PC-9 (cell line): ENCODE data around the gene CCNL1. TPM values are rescaled to one million over a fixed set of nuclear protein-coding genes. Genes with fewer than 3 reads are reported as not detected.

Experiments used
- BruUV-seq: library from RNA; stranded (reverse); fragments of 400-500 nt; replicated peaks from 2 replicates; lab custom pipeline; 2021; lab: Mats Ljungman, UMichigan
- CTCF ChIA-PET: fragments of 300-600 bp; sonication (Branson Sonifier 250); formaldehyde crosslinking; loops from one replicate; lab custom pipeline; 2022; ENCODE audit warnings: antibody characterized with exemption; lab: Charles Lee
- POLR2A ChIA-PET: fragments of 300-600 bp; sonication (Branson Sonifier 250); formaldehyde crosslinking; loops from one replicate; lab custom pipeline; 2022; ENCODE audit warnings: antibody characterized with exemption; ENCODE audit not compliant: unreplicated experiment; lab: Charles Lee
- DNase-seq, 2 experiments: peaks; one replicate each; pipeline versions ENCODE4 v3.0.0 to v3.0.0-alpha.2; 2015 to 2022; ENCODE audit warnings: mixed read lengths in 1 of 2
- H2AFZ ChIP-seq: fragments of 200-600 bp; sonication (generic); 2 replicates; pipeline ENCODE4 v1.8.1; 2017; ENCODE audit warnings: antibody characterized with exemption
- H3F3A ChIP-seq: fragments of 200-600 bp; sonication (generic); 2 replicates; pipeline ENCODE4 v1.8.1; 2017; ENCODE audit warnings: antibody characterized with exemption, mild to moderate bottlenecking, low read depth; ENCODE audit not compliant: insufficient read depth
- H3K27ac ChIP-seq: fragments of 200-600 bp; sonication (generic); 2 replicates; pipeline ENCODE4 v1.6.1; 2016; ENCODE audit warnings: mixed run types
- H3K27me3 ChIP-seq: fragments of 200-600 bp; sonication (generic); 2 replicates; pipeline ENCODE4 v1.6.1; 2016; ENCODE audit warnings: low read depth, mixed run types; ENCODE audit not compliant: insufficient read depth
- H3K36me3 ChIP-seq: fragments of 200-600 bp; sonication (generic); 2 replicates; pipeline ENCODE4 v1.6.1; 2016; ENCODE audit warnings: low read depth, mixed run types
- H3K4me1 ChIP-seq: fragments of 200-600 bp; sonication (generic); replicated peaks from 2 replicates; pipeline ENCODE4 v1.6.1; 2016; ENCODE audit warnings: mixed run types; ENCODE audit not compliant: insufficient read depth
- H3K4me2 ChIP-seq: fragments of 200-600 bp; sonication (generic); 2 replicates; pipeline ENCODE4 v1.6.1; 2017; ENCODE audit warnings: mixed run types
- H3K4me3 ChIP-seq: fragments of 200-600 bp; sonication (generic); 2 replicates; pipeline ENCODE4 v1.6.1; 2016; ENCODE audit warnings: mixed run types
- H3K79me2 ChIP-seq: fragments of 200-600 bp; sonication (generic); 2 replicates; pipeline ENCODE4 v1.6.1; 2017; ENCODE audit warnings: low read depth, mixed run types
- H3K9me2 ChIP-seq: fragments of 200-600 bp; sonication (generic); 2 replicates; pipeline ENCODE4 v1.8.1; 2017; ENCODE audit warnings: mild to moderate bottlenecking; ENCODE audit not compliant: insufficient read depth
- H3K9me3 ChIP-seq: fragments of 200-600 bp; sonication (generic); 2 replicates; pipeline ENCODE4 v1.8.1; 2016; ENCODE audit warnings: low read depth; ENCODE audit not compliant: insufficient read depth
- H4K20me1 ChIP-seq: fragments of 200-600 bp; sonication (generic); 2 replicates; pipeline ENCODE4 v1.8.1; 2017; ENCODE audit not compliant: insufficient read depth
- CTCF ChIP-seq: fragments of 200-600 bp; sonication (generic); conservative IDR thresholded peaks from 2 replicates; pipeline ENCODE4 v1.6.1; 2017; ENCODE audit warnings: mixed run types, antibody characterized with exemption, mild to moderate bottlenecking, moderate library complexity
- EZH2 ChIP-seq: fragments of 200-600 bp; sonication (generic); IDR thresholded peaks from 2 replicates; pipeline ENCODE4 v1.8.0; 2017; ENCODE audit warnings: antibody characterized with exemption, low read depth
- intact Hi-C: fragments of 100-400 bp; cut with micrococcal nuclease; formaldehyde crosslinking; loops from one replicate; pipeline ENCODE4 v1.10.0; 2022; ENCODE audit not compliant: unreplicated experiment
- total RNA-seq: library from RNA; stranded (reverse); gene quantifications from 2 replicates; pipeline ENCODE4 v1.2.3, GENCODE V29; 2021

The CCNL1 gene
- total RNA-seq, 1 experiment from 2014 or later = 91.3 TPM

DNA sequence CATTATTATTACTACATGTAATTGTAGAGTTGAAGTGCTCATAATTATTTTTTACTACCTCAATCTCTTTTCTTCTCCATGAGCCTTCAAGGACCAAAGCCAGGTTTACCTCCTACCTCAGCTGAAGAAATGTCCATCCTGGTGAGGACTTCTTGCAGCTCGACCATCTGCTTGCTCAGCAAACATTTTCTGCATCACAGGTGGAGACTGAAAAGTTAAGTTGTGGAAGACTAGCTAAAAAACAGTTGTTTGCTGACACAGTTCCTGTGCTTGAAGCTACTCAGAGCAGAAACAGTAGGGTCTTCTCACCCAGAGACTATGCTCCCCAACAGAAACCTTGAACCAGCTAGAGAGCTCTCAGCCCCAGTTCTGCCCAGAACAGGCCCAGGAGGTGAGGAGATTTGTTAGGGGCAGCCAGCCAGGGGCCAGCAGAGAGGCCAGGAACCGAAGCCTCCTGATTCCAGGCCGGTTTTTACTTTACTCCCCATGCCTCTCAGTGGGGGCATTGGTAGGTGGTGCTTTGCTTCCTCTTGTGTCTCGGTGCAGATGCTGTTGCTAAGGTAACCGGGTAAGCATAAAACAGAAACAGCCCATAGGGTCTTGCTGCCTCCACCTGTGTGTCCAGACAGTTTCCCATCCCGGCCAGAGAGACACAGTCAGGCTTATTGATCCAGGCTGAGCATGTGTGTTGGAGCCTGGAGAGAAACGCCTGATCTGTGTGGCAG lies 54.9 kb downstream of the CCNL1 start:
- Histone ChIP-seq H3K27me3 (no peaks in the 10 kb centered on the region), H3F3A (no peaks in the 10 kb centered on the region), H3K9me3 (no peaks in the 10 kb centered on the region), H3K36me3 (no peaks in the 10 kb centered on the region), H3K9me2 (no peaks in the 10 kb centered on the region), H3K4me3 (no peak overlapping the region), H2AFZ (no peak overlapping the region), H3K79me2 (no peaks in the 10 kb centered on the region), H3K4me1 (no peaks in the 10 kb centered on the region), H3K4me2 (no peak overlapping the region), H3K27ac (no peak overlapping the region), H4K20me1 (no peaks in the 10 kb centered on the region)
- peak in 1 of 2 experiments; percentile 33 for DNase-seq
- intact Hi-C loops = no loop called here
- no TSS peak for BruUV-seq
- CTCF ChIA-PET = no interaction called here
- TF ChIP-seq CTCF (no peak), EZH2 (no peak)
- POLR2A ChIA-PET = no interaction called here

- no peaks in the 10 kb centered on the region for H3F3A ChIP-seq
- H4K20me1 ChIP-seq = no peaks in the 10 kb centered on the region
- no peaks in the 10 kb centered on the region for H3K27me3 ChIP-seq
- BruUV-seq = no TSS peak
- no peaks in the 10 kb centered on the region for H3K79me2 ChIP-seq
- ChIA-PET POLR2A (no interaction called here), CTCF (no interaction called here)
- peak in 1 of 2 experiments; percentile 32 for DNase-seq
- H3K27ac ChIP-seq = no peak overlapping the region
- H3K4me3 ChIP-seq = no peak overlapping the region
- H2AFZ ChIP-seq = no peak overlapping the region
- intact Hi-C loops = no loop called here
- H3K9me2 ChIP-seq = no peaks in the 10 kb centered on the region
- H3K4me1 ChIP-seq = peaks cover 3% of the 10 kb centered on the region; the same call in 1 of the 2 replicates
- no peaks in the 10 kb centered on the region for H3K36me3 ChIP-seq
- no peak overlapping the region for H3K4me2 ChIP-seq
- no peaks in the 10 kb centered on the region for H3K9me3 ChIP-seq
- TF ChIP-seq CTCF (no peak), EZH2 (no peak)
Measured at GRCh38 chr3:157104521-157104920, 55.4 kb downstream of the CCNL1 start.

DNA sequence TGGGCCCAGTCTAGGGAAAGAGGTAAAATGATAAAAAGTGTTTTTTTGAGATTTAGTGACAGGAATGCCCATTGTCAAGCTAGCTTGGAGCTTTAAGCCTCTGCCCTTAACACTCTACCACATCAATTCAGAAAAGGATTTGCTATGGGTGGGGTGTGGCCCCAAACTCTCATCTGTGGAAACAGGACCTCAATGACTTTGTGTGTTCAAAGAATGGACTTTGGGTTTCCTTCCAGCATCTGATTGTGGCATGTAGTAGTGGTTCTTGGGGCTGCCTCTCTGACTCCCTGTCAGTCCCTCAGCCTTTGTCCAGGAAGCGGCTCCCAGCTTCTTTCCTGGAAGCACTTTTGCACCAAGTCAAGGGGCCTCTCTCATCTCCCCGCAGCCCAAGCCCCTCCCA lies 56.1 kb downstream of the CCNL1 start:
- no peak overlapping the region for H3K4me3 ChIP-seq
- POLR2A ChIA-PET = no interaction called here
- DNase-seq = no peak

More for the DNA sequence above, 56.1 kb downstream of the CCNL1 start:
- H3K27ac ChIP-seq = no peak overlapping the region
- no peaks in the 10 kb centered on the region for H3F3A ChIP-seq
- no peaks in the 10 kb centered on the region for H3K79me2 ChIP-seq
- no peaks in the 10 kb centered on the region for H3K9me2 ChIP-seq
- no peaks in the 10 kb centered on the region for H3K9me3 ChIP-seq
- H3K27me3 ChIP-seq = no peaks in the 10 kb centered on the region
- H4K20me1 ChIP-seq = no peaks in the 10 kb centered on the region
- no peak overlapping the region for H2AFZ ChIP-seq
- CTCF ChIA-PET = no interaction called here
- H3K4me1 ChIP-seq = peaks cover 8% of the 10 kb centered on the region; the same call in 1 of the 2 replicates
- intact Hi-C loops = no loop called here
- no TSS peak for BruUV-seq
- H3K36me3 ChIP-seq = no peaks in the 10 kb centered on the region
- no peak for TF ChIP-seq EZH2
- no peak for TF ChIP-seq CTCF
- H3K4me2 ChIP-seq = no peak overlapping the region
